ENCODE results near the gene CFAP410.
A peak's percentile ranks its signal among the peaks of the same experiment; 100 is the strongest.

Gene CFAP410

GRCh38 chr21:44338971-44339910, at the start of gene CFAP410:
Gene CFAP410, minus strand, starts transcription at chr21:44339390. Its CDS starts 196 bp downstream, at chr21:44339194.
- DNase-seq (ENCODE audit: low read depth, low spot score): peak; percentile 95
- in situ Hi-C loops (cut with HindIII; ENCODE audit: low sequenced_read_pairs): no loop called here
- no peak for TF ChIP-seq CTCF (IDR thresholded peaks at IDR 0.05; ENCODE audit: low read depth, low read length)
- peak within 1 kb of the TSS; percentile 95 for H3K4me3 ChIP-seq (ENCODE audit: low read depth, low read length)

- in situ Hi-C loops (cut with HindIII; ENCODE audit: low sequenced_read_pairs): no loop called here
- no peak for TF ChIP-seq CTCF (IDR thresholded peaks at IDR 0.05; ENCODE audit: low read depth, low read length)
Measured at GRCh38 chr21:44384968-44385367, 45.8 kb upstream of the CFAP410 start.

GRCh38 chr21:44383216-44383615, 44.0 kb upstream of the CFAP410 start:
- in situ Hi-C loops (cut with HindIII; ENCODE audit: low sequenced_read_pairs): no loop called here
- no peak overlapping the region for H3K4me3 ChIP-seq (ENCODE audit: low read depth, low read length)
- TF ChIP-seq CTCF (IDR thresholded peaks at IDR 0.05; ENCODE audit: low read depth, low read length): no peak
- DNase-seq (ENCODE audit: low read depth, low spot score): no peak

More at GRCh38 chr21:44384968-44385367, 45.8 kb upstream of the CFAP410 start:
- no peak overlapping the region for H3K4me3 ChIP-seq (ENCODE audit: low read depth, low read length)
- DNase-seq (ENCODE audit: low read depth, low spot score): no peak

GRCh38 chr21:44382536-44382935, 43.3 kb upstream of the CFAP410 start:
- TF ChIP-seq CTCF (IDR thresholded peaks at IDR 0.05; ENCODE audit: low read depth, low read length): no peak
- no peak overlapping the region for H3K4me3 ChIP-seq (ENCODE audit: low read depth, low read length)

GRCh38 chr21:44381874-44382273, 42.7 kb upstream of the CFAP410 start:
- TF ChIP-seq CTCF (IDR thresholded peaks at IDR 0.05; ENCODE audit: low read depth, low read length): no peak
- in situ Hi-C loops (cut with HindIII; ENCODE audit: low sequenced_read_pairs): no loop called here
- DNase-seq (ENCODE audit: low read depth, low spot score): no peak
- H3K4me3 ChIP-seq (ENCODE audit: low read depth, low read length): no peak overlapping the region

More at GRCh38 chr21:44382536-44382935, 43.3 kb upstream of the CFAP410 start:
- DNase-seq (ENCODE audit: low read depth, low spot score): no peak
- in situ Hi-C loops (cut with HindIII; ENCODE audit: low sequenced_read_pairs): no loop called here

- H3K4me3 ChIP-seq (ENCODE audit: low read depth, low read length): no peak overlapping the region
- no peak for DNase-seq (ENCODE audit: low read depth, low spot score)
- in situ Hi-C loops (cut with HindIII; ENCODE audit: low sequenced_read_pairs): no loop called here
- TF ChIP-seq CTCF (IDR thresholded peaks at IDR 0.05; ENCODE audit: low read depth, low read length): no peak
Measured at GRCh38 chr21:44380876-44381275, 41.7 kb upstream of the CFAP410 start.
